ENCODE results near the gene MALRD1.

GRCh38 chr10:19749185-19749729, 700.7 kb downstream of the MALRD1 start:
- TF ChIP-seq POLR2AphosphoS5 (IDR thresholded peaks at IDR 0.05; ENCODE audit: low read depth, low read length): no peak
- TF ChIP-seq TAF1 (IDR thresholded peaks at IDR 0.05; ENCODE audit: borderline replicate concordance, insufficient read depth, low read length): no peak
- no peak for TF ChIP-seq REST (IDR thresholded peaks at IDR 0.05; ENCODE audit: insufficient read depth in 1 of 2, low read depth in 2 of 2, low read length in 2 of 2)
- TF ChIP-seq SIN3A (IDR thresholded peaks at IDR 0.05; ENCODE audit: borderline replicate concordance, insufficient read depth, low read length): no peak
- TF ChIP-seq FOXP2 (optimal IDR thresholded peaks at IDR 0.05; ENCODE audit: borderline replicate concordance, extremely low read depth, extremely low read length, insufficient read depth): no peak

Data from PFSK-1 (cell line).